ENCODE data around the gene ALAD.
A peak's percentile ranks its signal among the peaks of the same experiment; 100 is the strongest.

Gene ALAD

GRCh38 chr9:113340011-113340699, 60.9 kb downstream of the ALAD start, which contains the start of gene WDR31:
WDR31 (minus strand) TSS chr9:113340275; CDS start chr9:113332022, 8,253 bp downstream.
- H3K27me3 ChIP-seq, result no peaks in the 10 kb centered on the region
- H3K4me3 ChIP-seq, result peak within 1 kb of the TSS; percentile 76
- H3K27ac ChIP-seq, result peak within 1 kb of the TSS; percentile 36
- no peak for TF ChIP-seq Cebpa-rat (IDR thresholded peaks at IDR 0.05)
- H4K20me1 ChIP-seq, result no peaks in the 10 kb centered on the region
- no peaks in the 10 kb centered on the region for H3K36me3 ChIP-seq
- H3K9ac ChIP-seq, result peak within 1 kb of the TSS; percentile 74
- H3K9me3 ChIP-seq, result no peaks in the 10 kb centered on the region
- H3K4me2 ChIP-seq, result peak within 1 kb of the TSS; percentile 88
- peaks cover 27% of the 10 kb centered on the region for H3K4me1 ChIP-seq

GRCh38 chr9:113337714-113338113, 63.4 kb downstream of the ALAD start:
- Histone ChIP-seq H3K9ac (no peak overlapping the region), H3K36me3 (no peaks in the 10 kb centered on the region), H4K20me1 (no peaks in the 10 kb centered on the region), H3K4me1 (peaks cover 14% of the 10 kb centered on the region), H3K27ac (no peak overlapping the region), H3K27me3 (no peaks in the 10 kb centered on the region), H3K4me3 (no peak overlapping the region), H3K4me2 (no peak overlapping the region), H3K9me3 (no peaks in the 10 kb centered on the region)
- no peak for TF ChIP-seq Cebpa-rat (IDR thresholded peaks at IDR 0.05)
